HepG2 (cell line): ENCODE measurements around the gene FUT6. TPM values are rescaled to one million over a fixed set of nuclear protein-coding genes. Genes with fewer than 3 reads are reported as not detected.

Experiments used
- AHDC1 ChIP-seq: sonication (generic); formaldehyde crosslinking; IDR thresholded peaks from 2 replicates; pipeline ENCODE4 v1.5.1; 2020; ENCODE audit warnings: mild to moderate bottlenecking, missing genetic modification reagents, borderline replicate concordance
- ATF7-NPFF ChIP-seq: sonication (generic); formaldehyde crosslinking; IDR thresholded peaks from 2 replicates; pipeline ENCODE4 v1.8.1; 2023; ENCODE audit warnings: mild to moderate bottlenecking, low read depth, missing genetic modification reagents, moderate library complexity
- E2F1 ChIP-seq: sonication (generic); formaldehyde crosslinking; IDR thresholded peaks from 2 replicates; pipeline ENCODE4 v1.5.0; 2020; ENCODE audit warnings: missing genetic modification reagents
- HMGXB3 ChIP-seq: sonication (generic); formaldehyde crosslinking; IDR thresholded peaks from 2 replicates; pipeline ENCODE4 v1.4.0; 2020; ENCODE audit warnings: missing genetic modification reagents, borderline replicate concordance
- HOXA5 ChIP-seq: sonication (generic); formaldehyde crosslinking; IDR thresholded peaks from 2 replicates; pipeline ENCODE4 v1.4.0; 2020; ENCODE audit warnings: missing genetic modification reagents
- KDM2A ChIP-seq: sonication (generic); formaldehyde crosslinking; IDR thresholded peaks from 2 replicates; pipeline ENCODE4 v1.4.0; 2020; ENCODE audit warnings: low read depth, missing genetic modification reagents, borderline replicate concordance
- NFKBIZ ChIP-seq: IDR thresholded peaks from 2 replicates; pipeline ENCODE4 v1.6.1; 2018; ENCODE audit warnings: missing genetic modification reagents, missing compliant biosample characterization
- PHB2 ChIP-seq: fragments of 450-650 bp; IDR thresholded peaks from 2 replicates; pipeline ENCODE4 v1.6.1; 2018; ENCODE audit not compliant: partially characterized antibody
- PRMT3 ChIP-seq: sonication (generic); formaldehyde crosslinking; IDR thresholded peaks from 2 replicates; pipeline ENCODE4 v1.8.1; 2022; ENCODE audit warnings: low read depth, mild to moderate bottlenecking, moderate library complexity, missing genetic modification reagents, borderline replicate concordance
- REPIN1 ChIP-seq: sonication (generic); formaldehyde crosslinking; IDR thresholded peaks from 2 replicates; pipeline ENCODE4 v1.8.0; 2022; ENCODE audit warnings: missing genetic modification reagents, low read depth, mild to moderate bottlenecking, borderline replicate concordance
- THAP9 ChIP-seq: sonication (generic); formaldehyde crosslinking; IDR thresholded peaks from 2 replicates; pipeline ENCODE4; 2020; ENCODE audit warnings: missing genetic modification reagents, mild to moderate bottlenecking, borderline replicate concordance
- ZMAT3 ChIP-seq: sonication (generic); formaldehyde crosslinking; conservative IDR thresholded peaks from 2 replicates; pipeline ENCODE4 v1.7.0; 2021; ENCODE audit warnings: missing genetic modification reagents
- polyA plus RNA-seq, 8 experiments: library from polyadenylated mRNA; depleted of rRNA in 3 of 8; stranded (reverse) in 7 of 8; unstranded in 1 of 8; fragments of >200 nt; fragmentation: Illumina TruSeq in 4 of 8; extraction: Trizol in 4 of 8; gene quantifications; 2 replicates each; pipeline versions ENCODE4 v1.2.1 to v1.2.3, GENCODE V29; 2011 to 2016; ENCODE audit warnings: low read depth in 4 of 8, missing spikeins in 1 of 8, mixed read lengths in 1 of 8; ENCODE audit not compliant: insufficient read depth in 1 of 8
- total RNA-seq, 5 experiments: library from RNA; depleted of rRNA; stranded (reverse); fragments of >200 nt; fragmentation: Illumina TruSeq; extraction: Trizol; gene quantifications; 2 replicates each; pipeline ENCODE4 v1.2.3, GENCODE V29; 2016; ENCODE audit warnings: low read depth in 1 of 5

FUT6 gene
- total and polyA plus RNA-seq, 2 of the 13 experiments (the other 11 are each of a cell fraction or from before 2014, with no cell fraction given): 8.2 to 27.7 TPM

- peak; percentile 98 for TF ChIP-seq THAP9 (CRISPR knock-in tag)
- TF ChIP-seq REPIN1 (CRISPR knock-in tag): peak; percentile 94
- TF ChIP-seq PRMT3: no peak
- 0 out of 2 replicates have a peak, but pooled peaks have one; percentile 58 for TF ChIP-seq ZMAT3 (CRISPR knock-in tag)
- TF ChIP-seq HOXA5: 0 out of 2 replicates have a peak, but pooled peaks have one; percentile 7
- peak; percentile 97; the same call in 1 of the 2 replicates for TF ChIP-seq ATF7-NPFF (CRISPR knock-in tag)
- peak; percentile 86 for TF ChIP-seq KDM2A (CRISPR knock-in tag)
- TF ChIP-seq AHDC1 (CRISPR knock-in tag): no peak
- TF ChIP-seq HMGXB3 (CRISPR knock-in tag): peak; percentile 87; the same call in 1 of the 2 replicates
- TF ChIP-seq E2F1 (CRISPR knock-in tag): no peak
- TF ChIP-seq NFKBIZ (CRISPR knock-in tag): peak; percentile 25; the same call in 1 of the 2 replicates
- no peak for TF ChIP-seq PHB2
These were observed 48.7 kb downstream of the FUT6 start, which contains the start of gene DUS3L (continued) for GRCh38 chr19:5790559-5791520.
